HG03066 (cell line): ENCODE measurements around the gene NAA25.
"Not testable (repeated sequence)": the region's sequence is repeated elsewhere in the genome, so short reads cannot be mapped to it uniquely, and the experiment has no call there.

Source experiments
- ATAC-seq: cut with Tn5 transposase; IDR thresholded peaks from one replicate; pipeline ENCODE4 v1.9.1; 2021; ENCODE audit warnings: low read depth; ENCODE audit not compliant: unreplicated experiment

The NAA25 gene

GRCh38 chr12:112011685-112012084 lies 96.9 kb downstream of the NAA25 start:
- ATAC-seq, result no peak

DNA sequence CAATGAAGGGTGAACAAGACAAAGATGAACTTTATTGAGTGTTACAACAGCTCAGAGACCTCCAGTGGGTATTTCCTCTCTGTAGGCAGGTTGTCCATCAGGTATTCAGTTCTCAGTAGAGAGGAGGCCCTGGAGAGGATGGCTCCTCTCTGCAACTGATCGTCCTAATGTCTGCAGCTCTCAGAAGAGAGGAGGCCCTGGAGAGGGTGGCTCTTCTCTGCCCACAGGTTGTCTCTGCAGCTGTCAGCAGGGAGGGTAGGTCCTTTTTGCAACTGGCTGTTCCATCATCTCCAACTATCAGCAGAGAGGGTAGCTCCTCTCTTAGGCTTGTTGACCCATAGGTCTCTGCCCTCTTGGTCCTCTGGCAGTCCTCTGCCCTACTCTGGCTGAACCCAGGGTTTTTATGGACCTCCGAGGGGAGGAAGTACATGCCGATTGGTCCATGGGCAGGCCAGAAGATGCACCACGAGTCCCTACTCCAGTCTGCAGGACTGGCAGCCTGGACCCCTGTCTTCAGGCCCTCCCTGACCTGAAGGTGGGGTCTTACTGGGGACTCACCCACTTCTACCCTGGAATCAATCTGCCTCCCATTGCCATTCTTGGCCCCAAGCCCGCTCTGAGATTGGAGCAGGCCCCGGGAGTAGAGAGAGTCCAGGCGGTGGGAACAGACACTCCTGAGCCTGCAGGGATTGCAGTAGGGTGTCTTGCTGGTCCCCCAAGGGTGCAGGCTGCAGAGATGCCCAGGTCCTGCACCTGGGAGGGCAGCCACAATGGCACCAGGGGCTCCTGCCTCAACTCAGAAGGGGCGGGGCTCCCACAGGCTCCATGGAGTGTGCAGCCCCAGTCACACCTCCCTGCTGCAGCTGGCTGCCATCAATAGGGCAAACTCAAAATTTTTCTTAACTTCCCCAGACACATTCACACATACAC lies 97.9 kb downstream of the NAA25 start:
- ATAC-seq, result no peak

GRCh38 chr12:112009596-112009995 lies 99.0 kb downstream of the NAA25 start:
- ATAC-seq, result not testable (repeated sequence)

GRCh38 chr12:112008918-112009317 lies 99.7 kb downstream of the NAA25 start:
- no peak for ATAC-seq

GRCh38 chr12:112007945-112008344 lies 100.6 kb downstream of the NAA25 start:
- ATAC-seq, result no peak

GRCh38 chr12:112005419-112006395 lies 102.9 kb downstream of the NAA25 start:
- no peak for ATAC-seq

- no peak for ATAC-seq
These were observed 104.5 kb downstream of the NAA25 start for GRCh38 chr12:112004041-112004440.

DNA sequence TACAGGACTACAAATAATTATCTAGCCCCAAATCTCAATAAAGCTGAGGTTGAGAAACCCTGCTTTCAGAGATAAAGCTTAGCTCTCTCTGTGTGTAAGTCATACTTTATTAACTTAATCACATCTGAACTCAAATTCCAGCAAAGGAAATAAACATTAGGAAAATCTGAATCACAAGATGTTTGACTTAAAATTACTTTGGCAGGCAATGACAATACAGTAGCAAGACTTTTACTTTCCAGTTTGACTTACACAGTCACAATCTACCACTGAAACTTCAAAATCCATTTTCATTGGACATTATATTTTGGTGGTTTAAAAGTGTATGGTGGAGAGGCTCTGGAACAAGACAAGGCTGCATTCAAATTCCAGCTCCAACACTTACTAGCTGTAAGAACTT lies 107.0 kb downstream of the NAA25 start:
- ATAC-seq, result no peak

DNA sequence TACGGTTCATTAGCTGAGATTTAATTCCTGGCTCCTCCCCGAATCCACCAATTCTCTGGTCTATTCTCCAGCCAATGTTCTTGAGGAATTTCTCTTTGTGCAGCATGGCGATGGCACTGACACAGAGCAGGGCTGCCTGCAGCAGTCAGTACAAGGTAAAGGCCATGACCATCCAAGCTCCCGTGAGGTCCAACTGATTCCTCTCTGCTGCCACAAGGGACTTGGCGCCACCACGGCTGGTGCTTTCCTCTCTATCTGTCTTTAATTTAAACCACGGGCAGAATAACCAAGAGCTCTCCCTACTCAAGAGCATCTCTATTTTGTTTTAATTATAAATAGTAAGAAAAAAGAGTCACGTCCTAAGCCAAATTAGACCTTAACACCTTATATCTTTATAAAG lies 107.8 kb downstream of the NAA25 start:
- ATAC-seq, result no peak

DNA sequence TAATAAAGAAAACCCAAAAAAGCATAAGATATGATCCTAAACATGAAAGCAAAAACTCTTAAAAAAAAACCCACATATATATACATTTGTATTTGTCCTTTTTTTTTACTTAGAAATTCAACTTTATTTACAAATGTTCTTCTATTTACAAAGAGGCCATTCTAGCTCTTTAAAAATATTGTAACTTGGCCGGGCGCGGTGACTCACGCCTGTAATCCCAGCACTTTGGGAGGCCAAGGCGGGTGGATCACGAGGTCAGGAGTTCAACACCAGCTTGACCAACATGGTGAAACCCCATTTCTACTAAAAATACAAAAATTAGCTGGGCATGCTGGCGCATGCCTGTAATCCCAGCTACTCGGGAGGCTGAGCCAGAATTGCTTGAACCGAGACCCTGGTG lies 109.5 kb downstream of the NAA25 start:
- not testable (repeated sequence) for ATAC-seq

DNA sequence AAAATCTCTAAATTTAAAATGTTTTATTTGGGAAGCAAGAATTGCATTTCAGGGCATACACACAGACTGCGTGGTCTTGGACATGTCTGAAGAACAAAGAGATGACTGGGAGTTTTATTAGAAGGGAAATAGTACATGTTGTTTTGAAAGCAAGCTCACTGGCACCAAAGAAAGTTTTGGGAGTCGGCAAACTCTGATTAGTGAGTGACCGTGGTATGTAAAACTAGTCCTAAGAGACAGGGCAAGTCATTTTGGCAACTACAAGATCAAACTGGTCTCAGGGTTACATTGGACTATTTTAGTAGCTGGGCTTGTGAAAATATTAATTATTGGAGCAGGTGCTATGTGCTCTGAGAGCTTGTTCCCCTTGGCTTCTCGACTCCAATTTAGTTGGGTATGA lies 110.6 kb downstream of the NAA25 start:
- no peak for ATAC-seq

DNA sequence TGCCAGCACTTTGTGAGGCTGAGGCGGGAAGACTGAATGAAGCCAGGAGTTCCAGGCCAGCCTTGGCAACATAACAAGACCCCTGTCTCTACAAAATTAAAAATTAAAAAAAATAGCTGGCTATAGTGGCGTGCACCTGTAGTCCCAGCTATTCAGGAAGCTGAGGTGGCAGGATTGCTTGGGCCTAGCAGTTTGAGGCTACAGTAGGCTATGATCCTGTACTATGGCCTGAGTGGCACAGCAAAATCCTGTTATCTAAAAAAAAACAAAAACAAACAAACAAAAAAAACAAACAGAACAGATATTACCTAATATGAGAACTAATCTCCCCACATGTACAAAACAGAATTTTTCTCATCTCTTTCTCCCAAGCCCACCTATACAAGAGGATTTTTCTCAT lies 111.3 kb downstream of the NAA25 start:
- ATAC-seq, result no peak

DNA sequence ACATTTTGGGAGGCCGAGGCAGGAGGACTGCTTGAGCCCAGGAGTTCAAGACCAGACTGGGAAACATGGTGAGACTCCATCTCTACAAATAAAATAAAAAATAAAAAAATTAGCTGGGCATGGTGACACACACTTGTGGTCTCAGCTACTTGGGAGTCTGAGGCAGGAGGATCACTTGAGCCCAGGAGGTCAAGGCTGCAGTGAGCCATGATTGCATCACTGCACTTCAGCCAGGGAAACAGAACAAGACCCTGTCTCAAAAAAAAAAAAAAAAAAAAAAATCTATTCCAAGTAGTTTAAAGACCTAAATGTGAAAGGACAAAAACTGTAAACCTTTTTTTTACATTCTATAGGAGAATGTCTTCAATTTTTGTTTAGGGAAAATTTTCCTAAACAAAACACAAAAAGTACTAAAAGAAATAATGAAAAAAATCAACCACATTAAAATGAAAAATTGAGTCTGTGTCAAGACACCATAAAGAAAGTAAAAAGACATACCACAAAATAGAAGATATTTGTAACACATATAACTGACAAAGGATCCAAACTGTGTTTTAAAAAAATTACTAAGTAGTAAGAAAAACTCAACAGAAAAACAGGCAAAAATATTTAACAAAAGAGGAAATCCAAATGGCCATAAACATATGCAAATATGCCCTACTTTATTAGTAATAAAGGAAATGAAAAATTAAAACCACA lies 112.7 kb downstream of the NAA25 start:
- no peak for ATAC-seq

DNA sequence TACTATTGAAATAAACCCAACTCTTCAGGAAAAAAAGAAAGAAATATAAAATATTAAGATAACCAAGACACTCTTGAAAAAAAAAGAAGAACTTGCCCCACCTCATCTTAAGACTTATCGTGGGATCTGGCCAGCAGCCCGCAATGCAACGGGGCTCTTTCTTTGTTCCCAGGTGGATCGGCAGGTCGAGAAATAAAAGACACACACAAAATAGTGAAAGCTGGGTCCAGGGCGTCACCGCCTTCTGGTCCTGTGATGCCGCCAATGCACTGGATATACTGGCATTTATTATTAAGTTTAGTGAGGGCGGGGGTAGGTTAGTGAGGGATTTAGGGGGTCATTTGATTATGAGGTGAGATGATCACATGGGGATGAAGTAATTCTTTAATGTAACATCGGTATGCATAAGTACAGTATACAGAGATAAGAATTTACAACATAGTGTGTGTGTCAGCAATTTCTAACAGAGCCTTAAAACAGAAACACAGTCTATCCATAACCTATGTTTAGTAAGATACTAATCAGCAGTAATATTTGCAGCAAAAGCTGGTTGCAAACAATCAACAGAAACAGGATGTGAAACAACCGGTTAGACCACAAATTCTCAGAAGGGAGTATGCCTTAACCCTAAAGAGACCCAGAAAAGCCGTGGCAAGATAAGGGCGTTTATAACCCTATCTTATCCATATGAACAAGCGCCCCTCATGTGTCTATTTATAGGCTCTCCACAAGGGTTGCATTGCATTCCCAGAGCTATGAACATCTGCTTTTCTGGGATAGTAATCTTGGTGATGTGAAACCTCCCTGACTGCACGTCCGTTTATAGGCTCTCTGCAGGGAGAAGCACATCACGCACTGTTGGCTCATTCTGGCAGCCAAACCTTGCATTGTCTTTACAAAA lies 114.1 kb downstream of the NAA25 start:
- ATAC-seq, result not testable (repeated sequence)

GRCh38 chr12:111993292-111994150 lies 115.1 kb downstream of the NAA25 start:
- no peak for ATAC-seq

- ATAC-seq, result no peak
These were observed 116.1 kb downstream of the NAA25 start for GRCh38 chr12:111992464-111992863.

GRCh38 chr12:111991946-111992345 lies 116.6 kb downstream of the NAA25 start:
- ATAC-seq, result no peak

- no peak for ATAC-seq
These were observed 117.0 kb downstream of the NAA25 start for GRCh38 chr12:111991535-111991934.

DNA sequence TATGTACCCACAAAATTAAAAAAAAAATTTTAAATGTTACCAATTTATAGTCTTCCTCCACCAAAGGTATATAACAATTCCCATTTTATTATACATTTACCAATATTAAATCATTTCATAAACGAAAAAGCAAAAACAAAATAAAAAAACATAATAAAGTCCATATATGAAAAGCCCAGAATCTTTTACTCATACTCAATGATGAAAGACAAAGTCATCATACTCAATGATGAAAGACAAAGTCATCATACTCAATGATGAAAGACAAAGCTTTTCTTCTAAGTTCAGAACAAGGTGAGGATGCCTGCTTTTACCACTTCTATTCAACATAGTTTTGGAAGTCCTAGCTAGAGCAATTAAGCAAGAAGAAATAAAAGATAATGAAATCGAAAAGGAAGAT lies 123.8 kb downstream of the NAA25 start:
- no peak for ATAC-seq
